Spleen (tissue), 7 donors: Measurements from ENCODE around the gene EAF1.

Experiments
- POLR2A ChIP-seq, 3 donors: fragments of 450-650 bp; IDR thresholded peaks; one replicate each; pipeline ENCODE4 v1.5.1; 2017; ENCODE audit warnings: antibody characterized with exemption in 3 of 3, mild to moderate bottlenecking in 1 of 3
- TF ChIP-seq, protein P1 (sequence below), 11 experiments: fragments of 200-600 bp in 7 of 11; fragments of 450-650 bp in 4 of 11; sonication (generic) in 4 of 11; IDR thresholded peaks in 8 of 11; conservative IDR thresholded peaks in 3 of 11; 1 replicate in 7 of 11; 2 replicates in 4 of 11; pipeline versions ENCODE4 v1.4.0 to v1.8.0; 2016 to 2021; ENCODE audit warnings: antibody characterized with exemption in 11 of 11, inconsistent platforms in 4 of 11, mild to moderate bottlenecking in 1 of 11
- donor health status: DM: no; HTN: no; CAD: no; lungs with moderate emphysema.
- donor health status: DM: no; HTN: no; CAD: no.
- donor health status: DM: no; HTN: no; CAD: no.

DNA sequence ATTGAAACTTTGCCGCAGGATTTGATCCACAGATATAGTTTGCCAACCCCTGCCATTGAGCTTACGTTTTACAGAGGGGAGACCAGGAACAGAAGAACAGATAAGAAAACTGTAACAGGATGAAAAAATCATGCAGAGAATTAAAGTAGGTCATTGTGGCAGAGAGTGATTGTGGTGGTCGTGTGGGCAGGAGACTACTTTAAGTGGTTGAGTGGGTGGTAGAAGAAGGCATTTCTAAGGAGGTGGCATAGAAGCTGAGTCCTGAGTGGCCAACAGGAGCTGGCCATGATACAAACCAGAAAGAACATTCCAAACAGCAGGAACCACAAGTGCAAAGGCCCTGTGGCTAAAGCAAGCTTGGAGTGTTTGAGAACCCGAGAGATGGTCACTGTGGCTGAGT lies 59.6 kb downstream of the EAF1 start:
- TF ChIP-seq, protein P1, sequence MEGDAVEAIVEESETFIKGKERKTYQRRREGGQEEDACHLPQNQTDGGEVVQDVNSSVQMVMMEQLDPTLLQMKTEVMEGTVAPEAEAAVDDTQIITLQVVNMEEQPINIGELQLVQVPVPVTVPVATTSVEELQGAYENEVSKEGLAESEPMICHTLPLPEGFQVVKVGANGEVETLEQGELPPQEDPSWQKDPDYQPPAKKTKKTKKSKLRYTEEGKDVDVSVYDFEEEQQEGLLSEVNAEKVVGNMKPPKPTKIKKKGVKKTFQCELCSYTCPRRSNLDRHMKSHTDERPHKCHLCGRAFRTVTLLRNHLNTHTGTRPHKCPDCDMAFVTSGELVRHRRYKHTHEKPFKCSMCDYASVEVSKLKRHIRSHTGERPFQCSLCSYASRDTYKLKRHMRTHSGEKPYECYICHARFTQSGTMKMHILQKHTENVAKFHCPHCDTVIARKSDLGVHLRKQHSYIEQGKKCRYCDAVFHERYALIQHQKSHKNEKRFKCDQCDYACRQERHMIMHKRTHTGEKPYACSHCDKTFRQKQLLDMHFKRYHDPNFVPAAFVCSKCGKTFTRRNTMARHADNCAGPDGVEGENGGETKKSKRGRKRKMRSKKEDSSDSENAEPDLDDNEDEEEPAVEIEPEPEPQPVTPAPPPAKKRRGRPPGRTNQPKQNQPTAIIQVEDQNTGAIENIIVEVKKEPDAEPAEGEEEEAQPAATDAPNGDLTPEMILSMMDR (IDR thresholded peaks at IDR 0.05 in 8 of 11, conservative IDR thresholded peaks at IDR 0.05 in 3 of 11), result no peak
- TF ChIP-seq POLR2A (IDR thresholded peaks at IDR 0.05), result no peak
